ENCODE data around the gene TMCC3. TPM values are rescaled to one million over a fixed set of nuclear protein-coding genes. Genes with fewer than 3 reads are reported as not detected.

TMCC3 gene
- polyA plus RNA-seq, 1 experiment: 0.29 TPM

DNA sequence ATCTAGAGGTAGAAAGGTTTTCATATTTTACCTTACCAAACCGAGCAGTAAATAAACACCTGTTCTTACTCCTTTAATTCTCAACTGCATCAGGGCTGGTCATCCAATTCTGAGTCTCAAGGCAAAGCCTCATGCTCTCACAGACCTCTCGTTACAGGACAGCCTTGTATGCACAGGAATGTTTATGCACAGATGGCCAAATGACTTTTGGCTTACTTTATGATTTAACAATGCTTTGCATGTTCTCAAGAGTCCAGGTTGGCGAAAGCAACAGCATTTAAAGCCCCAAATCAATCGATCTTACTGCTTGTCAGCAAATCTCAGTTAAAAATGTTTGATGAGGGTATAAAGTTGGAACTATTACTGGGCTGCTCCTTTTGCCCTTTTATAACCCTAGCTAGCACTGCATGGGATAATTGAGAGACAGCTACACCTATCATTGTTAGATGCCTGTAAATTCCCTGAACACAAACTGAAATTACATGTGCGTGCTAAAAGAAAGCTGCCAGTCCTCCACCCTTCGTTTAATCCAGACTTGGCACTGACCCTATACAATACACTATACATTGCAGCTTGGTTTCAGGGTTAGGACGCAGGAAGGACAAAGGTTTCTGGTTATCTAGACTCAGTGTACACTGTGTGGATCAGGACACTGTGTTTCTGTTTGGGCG lies 63.6 kb downstream of the TMCC3 start:
- Histone ChIP-seq H3K9me3 (ENCODE audit: control insufficient read depth, insufficient read depth, low read length) (no peaks in the 10 kb centered on the region), H3K4me3 (ENCODE audit: low read depth, low read length) (no peak overlapping the region), H3K27me3 (ENCODE audit: control insufficient read depth, insufficient read depth, low read length) (peaks cover 9% of the 10 kb centered on the region), H3K27ac (ENCODE audit: low read depth, low read length) (no peak overlapping the region)
- no peak for DNase-seq (ENCODE audit: low read depth, low spot score)
- ChIA-PET POLR2A (no interaction called here), CTCF (no interaction called here)
- TF ChIP-seq, protein P1, sequence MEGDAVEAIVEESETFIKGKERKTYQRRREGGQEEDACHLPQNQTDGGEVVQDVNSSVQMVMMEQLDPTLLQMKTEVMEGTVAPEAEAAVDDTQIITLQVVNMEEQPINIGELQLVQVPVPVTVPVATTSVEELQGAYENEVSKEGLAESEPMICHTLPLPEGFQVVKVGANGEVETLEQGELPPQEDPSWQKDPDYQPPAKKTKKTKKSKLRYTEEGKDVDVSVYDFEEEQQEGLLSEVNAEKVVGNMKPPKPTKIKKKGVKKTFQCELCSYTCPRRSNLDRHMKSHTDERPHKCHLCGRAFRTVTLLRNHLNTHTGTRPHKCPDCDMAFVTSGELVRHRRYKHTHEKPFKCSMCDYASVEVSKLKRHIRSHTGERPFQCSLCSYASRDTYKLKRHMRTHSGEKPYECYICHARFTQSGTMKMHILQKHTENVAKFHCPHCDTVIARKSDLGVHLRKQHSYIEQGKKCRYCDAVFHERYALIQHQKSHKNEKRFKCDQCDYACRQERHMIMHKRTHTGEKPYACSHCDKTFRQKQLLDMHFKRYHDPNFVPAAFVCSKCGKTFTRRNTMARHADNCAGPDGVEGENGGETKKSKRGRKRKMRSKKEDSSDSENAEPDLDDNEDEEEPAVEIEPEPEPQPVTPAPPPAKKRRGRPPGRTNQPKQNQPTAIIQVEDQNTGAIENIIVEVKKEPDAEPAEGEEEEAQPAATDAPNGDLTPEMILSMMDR (IDR thresholded peaks at IDR 0.05; ENCODE audit: low read depth, low read length): no peak

GRCh38 chr12:94585626-94586025 lies 64.7 kb downstream of the TMCC3 start:
- Histone ChIP-seq H3K27me3 (ENCODE audit: control insufficient read depth, insufficient read depth, low read length) (peaks cover 9% of the 10 kb centered on the region), H3K9me3 (ENCODE audit: control insufficient read depth, insufficient read depth, low read length) (no peaks in the 10 kb centered on the region), H3K4me3 (ENCODE audit: low read depth, low read length) (no peak overlapping the region), H3K27ac (ENCODE audit: low read depth, low read length) (no peak overlapping the region)
- DNase-seq (ENCODE audit: low read depth, low spot score): no peak
- ChIA-PET POLR2A (no interaction called here), CTCF (no interaction called here)
- TF ChIP-seq, protein P1 (IDR thresholded peaks at IDR 0.05; ENCODE audit: low read depth, low read length): no peak

- no peaks in the 10 kb centered on the region for H3K9me3 ChIP-seq (ENCODE audit: control insufficient read depth, insufficient read depth, low read length)
- CTCF ChIA-PET: no interaction called here
- H3K27ac ChIP-seq (ENCODE audit: low read depth, low read length): no peak overlapping the region
- no peak overlapping the region for H3K4me3 ChIP-seq (ENCODE audit: low read depth, low read length)
- POLR2A ChIA-PET: no interaction called here
- no peak for DNase-seq (ENCODE audit: low read depth, low spot score)
- TF ChIP-seq, protein P1 (IDR thresholded peaks at IDR 0.05; ENCODE audit: low read depth, low read length): no peak
- peaks cover 9% of the 10 kb centered on the region for H3K27me3 ChIP-seq (ENCODE audit: control insufficient read depth, insufficient read depth, low read length)
These were observed 66.0 kb downstream of the TMCC3 start for GRCh38 chr12:94584377-94584776.

DNA sequence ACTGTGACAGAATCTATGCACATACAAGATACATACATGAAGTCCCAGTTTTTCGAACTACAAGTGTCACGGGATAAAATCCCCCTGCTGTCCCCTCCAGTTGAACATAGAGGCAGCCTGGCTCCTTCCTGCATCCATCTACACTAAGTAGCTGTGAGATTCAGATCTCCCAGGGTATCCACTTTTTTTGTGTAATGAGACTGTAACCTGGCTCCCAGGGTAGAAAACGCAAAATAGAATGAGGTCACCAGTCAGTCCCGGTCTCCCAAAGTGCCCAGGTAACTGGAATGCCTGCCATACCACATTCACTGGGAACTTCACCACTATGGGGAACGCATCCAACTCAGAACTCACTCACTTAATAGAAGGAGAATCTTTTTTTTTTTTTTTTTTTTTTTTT lies 67.8 kb downstream of the TMCC3 start:
- H3K27ac ChIP-seq (ENCODE audit: low read depth, low read length): no peak overlapping the region
- POLR2A ChIA-PET: no interaction called here
- CTCF ChIA-PET: no interaction called here
- TF ChIP-seq, protein P1 (IDR thresholded peaks at IDR 0.05; ENCODE audit: low read depth, low read length): no peak
- no peaks in the 10 kb centered on the region for H3K9me3 ChIP-seq (ENCODE audit: control insufficient read depth, insufficient read depth, low read length)
- H3K27me3 ChIP-seq (ENCODE audit: control insufficient read depth, insufficient read depth, low read length): peaks cover 8% of the 10 kb centered on the region
- no peak overlapping the region for H3K4me3 ChIP-seq (ENCODE audit: low read depth, low read length)
- DNase-seq (ENCODE audit: low read depth, low spot score): no peak

DNA sequence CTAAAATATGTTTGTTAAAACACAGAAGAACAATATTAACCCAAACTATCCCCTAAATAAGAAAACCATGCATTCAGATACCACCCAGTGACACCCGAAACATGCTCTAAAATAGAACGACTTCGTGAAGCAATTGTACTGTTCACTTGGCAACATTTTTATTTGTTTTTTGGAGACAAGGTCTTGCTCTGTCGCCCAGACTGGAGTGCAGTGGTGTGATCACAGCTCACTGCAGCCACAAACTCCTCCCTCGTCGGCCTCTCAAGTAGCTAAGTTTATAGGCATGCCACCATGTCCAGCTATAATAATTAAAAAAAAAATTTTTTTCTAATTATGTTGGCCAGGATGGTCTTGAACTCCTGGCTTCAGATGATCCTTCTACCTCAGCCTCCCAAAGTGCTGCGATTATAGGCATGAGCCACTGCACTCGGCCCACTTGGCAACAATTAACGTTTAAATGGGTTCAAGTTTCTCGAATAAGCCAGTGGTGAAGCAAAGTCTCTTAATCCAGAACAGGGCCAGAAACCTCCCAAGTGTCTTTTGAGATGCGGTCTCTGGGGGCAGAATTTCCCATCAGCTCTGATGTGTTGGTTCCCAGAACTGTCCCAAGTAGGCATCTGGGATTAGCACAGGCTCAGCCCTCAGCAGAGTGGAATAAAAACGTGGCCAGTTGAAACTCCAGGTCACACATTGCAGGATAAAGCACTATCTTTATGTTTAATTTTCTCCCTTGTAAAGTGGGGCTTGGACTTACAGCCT lies 74.5 kb downstream of the TMCC3 start:
- TF ChIP-seq, protein P1 (IDR thresholded peaks at IDR 0.05; ENCODE audit: low read depth, low read length): no peak
- no peak overlapping the region for H3K27ac ChIP-seq (ENCODE audit: low read depth, low read length)
- CTCF ChIA-PET: no interaction called here
- H3K9me3 ChIP-seq (ENCODE audit: control insufficient read depth, insufficient read depth, low read length): no peaks in the 10 kb centered on the region
- POLR2A ChIA-PET: no interaction called here
- H3K4me3 ChIP-seq (ENCODE audit: low read depth, low read length): no peak overlapping the region
- DNase-seq (ENCODE audit: low read depth, low spot score): no peak
- H3K27me3 ChIP-seq (ENCODE audit: control insufficient read depth, insufficient read depth, low read length): peaks cover 3% of the 10 kb centered on the region

Data from AG04450 (cell line).